ENCODE measurements around the gene PGGHG. TPM values are rescaled to one million over a fixed set of nuclear protein-coding genes. Genes with fewer than 3 reads are reported as not detected.
"Not testable (repeated sequence)": the region's sequence is repeated elsewhere in the genome, so short reads cannot be mapped to it uniquely, and the experiment has no call there.

PGGHG gene
- total and polyA plus RNA-seq, 7 donors: 1.6 to 68.0 (median 13.0) TPM

DNA sequence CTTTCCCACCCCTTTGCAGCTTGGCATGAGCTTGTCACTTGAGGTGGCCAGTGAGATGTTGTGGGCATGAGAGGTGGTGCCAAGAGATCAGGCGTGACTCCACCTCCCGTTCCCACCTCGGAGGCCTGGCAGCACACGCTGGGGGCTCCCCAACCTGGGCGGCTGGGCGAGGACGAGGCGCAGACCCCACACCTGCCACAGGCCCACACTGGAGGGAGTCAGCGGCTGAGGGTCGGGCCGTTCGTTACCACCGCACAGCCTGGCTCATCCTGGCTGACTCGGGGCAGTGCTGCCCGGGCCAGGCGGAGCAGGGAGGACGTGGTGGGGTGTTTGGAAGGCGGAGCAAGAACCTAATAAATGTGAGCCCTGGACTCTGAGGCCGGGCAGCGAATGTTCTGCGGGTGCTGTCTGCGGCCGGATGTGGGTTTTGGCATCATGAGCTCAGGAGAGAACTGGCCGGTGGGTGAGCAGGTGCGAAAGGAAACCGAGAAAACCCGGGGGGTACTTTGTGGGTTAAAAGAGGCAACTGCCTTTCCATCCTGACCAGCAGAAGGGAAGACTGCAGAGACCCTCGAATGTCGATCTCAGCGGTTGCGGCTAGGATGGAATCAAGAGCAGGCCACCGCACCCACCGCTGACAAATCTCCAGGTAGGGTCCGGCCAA is 41.9 kb downstream of the PGGHG start:
- WGBS, 2 donors: 68 to 84% methylated on average over 34 of the region's 34 CpGs
- DNase-seq: peak; percentile 60
- no peaks in the 10 kb centered on the region for H3K9me3 ChIP-seq
- H3K36me3 ChIP-seq: no peaks in the 10 kb centered on the region
- intact Hi-C loops (cut with DNase I): no loop called here
- H3K4me3 ChIP-seq: no peak overlapping the region
- H3K27ac ChIP-seq: no peak overlapping the region
- no peaks in the 10 kb centered on the region for H3K27me3 ChIP-seq
- peaks cover 0 to 29% (median 24%) of the 10 kb centered on the region in 4 donors for H3K4me1 ChIP-seq
- TF ChIP-seq POLR2AphosphoS5 (IDR thresholded peaks at IDR 0.05) (no peak), EP300 (IDR thresholded peaks at IDR 0.05) (no peak), POLR2A (IDR thresholded peaks at IDR 0.05) (no peak)
- TF ChIP-seq, protein P1, sequence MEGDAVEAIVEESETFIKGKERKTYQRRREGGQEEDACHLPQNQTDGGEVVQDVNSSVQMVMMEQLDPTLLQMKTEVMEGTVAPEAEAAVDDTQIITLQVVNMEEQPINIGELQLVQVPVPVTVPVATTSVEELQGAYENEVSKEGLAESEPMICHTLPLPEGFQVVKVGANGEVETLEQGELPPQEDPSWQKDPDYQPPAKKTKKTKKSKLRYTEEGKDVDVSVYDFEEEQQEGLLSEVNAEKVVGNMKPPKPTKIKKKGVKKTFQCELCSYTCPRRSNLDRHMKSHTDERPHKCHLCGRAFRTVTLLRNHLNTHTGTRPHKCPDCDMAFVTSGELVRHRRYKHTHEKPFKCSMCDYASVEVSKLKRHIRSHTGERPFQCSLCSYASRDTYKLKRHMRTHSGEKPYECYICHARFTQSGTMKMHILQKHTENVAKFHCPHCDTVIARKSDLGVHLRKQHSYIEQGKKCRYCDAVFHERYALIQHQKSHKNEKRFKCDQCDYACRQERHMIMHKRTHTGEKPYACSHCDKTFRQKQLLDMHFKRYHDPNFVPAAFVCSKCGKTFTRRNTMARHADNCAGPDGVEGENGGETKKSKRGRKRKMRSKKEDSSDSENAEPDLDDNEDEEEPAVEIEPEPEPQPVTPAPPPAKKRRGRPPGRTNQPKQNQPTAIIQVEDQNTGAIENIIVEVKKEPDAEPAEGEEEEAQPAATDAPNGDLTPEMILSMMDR (IDR thresholded peaks at IDR 0.05): no peak

DNA sequence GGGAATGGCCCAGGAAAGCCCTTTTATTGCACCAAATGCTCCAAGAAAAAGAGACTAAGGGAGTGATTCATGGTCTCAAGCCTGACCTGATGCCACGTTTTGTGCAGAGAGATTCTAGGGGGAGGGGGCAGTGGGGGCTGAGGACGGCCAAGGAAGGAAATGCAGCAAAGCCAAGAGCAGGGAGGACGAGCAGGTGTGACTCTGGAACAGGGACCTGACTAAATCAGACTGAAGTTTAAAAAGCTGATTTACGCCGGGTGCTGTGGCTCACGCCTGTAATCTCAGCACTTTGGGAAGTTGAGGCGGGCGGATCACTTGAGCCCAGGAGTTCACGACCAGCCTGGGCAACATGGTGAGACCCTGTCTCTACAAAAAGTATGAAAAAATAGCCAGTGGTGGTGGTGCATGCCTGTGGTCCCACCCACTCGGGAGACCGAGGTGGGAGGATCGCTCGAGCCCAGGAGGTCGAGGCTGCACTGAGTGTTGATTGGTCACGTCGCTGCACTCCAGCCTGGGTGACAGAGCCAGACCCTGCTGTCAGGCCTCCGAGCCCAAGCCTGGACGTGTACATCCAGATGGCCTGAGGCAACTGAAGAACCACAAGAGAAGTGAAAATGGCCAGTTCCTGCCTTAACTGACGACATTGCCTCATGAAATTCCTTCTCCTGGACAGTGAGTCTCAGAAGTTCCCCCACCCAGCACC is 42.6 kb downstream of the PGGHG start:
- no peaks in the 10 kb centered on the region for H3K36me3 ChIP-seq
- H3K9me3 ChIP-seq: no peaks in the 10 kb centered on the region
- 80 to 91% methylated on average over 19 of the region's 19 CpGs for WGBS, 2 donors
- TF ChIP-seq POLR2A (IDR thresholded peaks at IDR 0.05) (no peak), POLR2AphosphoS5 (IDR thresholded peaks at IDR 0.05) (no peak), EP300 (IDR thresholded peaks at IDR 0.05) (no peak)
- TF ChIP-seq, protein P1 (IDR thresholded peaks at IDR 0.05): no peak
- H3K27me3 ChIP-seq: no peaks in the 10 kb centered on the region
- peak; percentile 29 for DNase-seq
- no peak overlapping the region for H3K4me3 ChIP-seq
- H3K27ac ChIP-seq: no peak overlapping the region
- H3K4me1 ChIP-seq: peaks cover 0 to 29% (median 21%) of the 10 kb centered on the region in 4 donors
- intact Hi-C loops (cut with DNase I): no loop called here

DNA sequence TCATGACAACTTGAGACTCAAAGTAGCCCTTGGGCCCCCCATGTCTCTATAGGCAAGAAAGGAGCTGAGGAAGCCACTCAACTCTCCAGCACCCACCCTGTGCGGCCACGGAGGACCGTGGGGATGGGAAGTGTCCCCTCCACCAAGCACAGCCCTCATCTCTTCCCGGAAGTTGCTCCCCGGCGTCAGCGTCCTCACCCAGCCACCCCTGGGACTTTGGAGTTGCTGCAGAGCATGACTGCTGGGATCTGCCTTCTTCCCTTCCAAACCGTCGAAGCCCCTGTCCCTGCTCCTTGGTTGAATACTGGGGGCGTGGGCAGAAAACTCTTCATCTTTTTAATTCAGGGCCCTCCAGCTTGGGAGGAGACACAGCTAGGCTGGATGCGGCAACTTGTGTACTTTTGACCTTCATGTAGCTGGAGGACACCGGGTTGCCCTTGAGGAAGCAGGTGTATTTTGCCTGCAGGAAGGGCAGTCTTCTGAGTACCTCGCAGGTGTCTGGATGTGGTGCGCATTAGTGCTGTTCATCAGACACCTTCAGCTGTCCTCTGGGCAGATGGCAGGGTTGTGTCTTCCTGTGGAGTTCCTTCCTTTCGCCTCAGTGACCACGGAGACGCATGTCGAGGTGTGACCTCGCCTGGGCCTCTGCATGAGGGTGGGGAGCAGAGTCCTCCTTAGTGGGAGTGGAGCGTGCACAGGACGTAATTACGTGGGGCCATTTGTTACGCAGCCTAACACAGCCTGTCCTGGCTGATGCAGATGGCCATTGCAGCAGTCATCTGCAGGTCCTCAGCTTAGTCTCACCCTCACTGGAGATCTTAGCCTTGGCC is 43.9 kb downstream of the PGGHG start:
- WGBS, 2 donors: 89 to 91% methylated on average over 23 of the region's 23 CpGs
- TF ChIP-seq, protein P1 (IDR thresholded peaks at IDR 0.05): no peak
- no peak for TF ChIP-seq POLR2AphosphoS5 (IDR thresholded peaks at IDR 0.05)
- no peaks in the 10 kb centered on the region for H3K9me3 ChIP-seq
- no peaks in the 10 kb centered on the region for H3K36me3 ChIP-seq
- H3K27me3 ChIP-seq: no peaks in the 10 kb centered on the region
- no peak overlapping the region for H3K4me3 ChIP-seq
- intact Hi-C loops (cut with DNase I): no loop called here
- H3K27ac ChIP-seq: no peak overlapping the region
- peak; percentile 62 for DNase-seq
- peaks cover 0 to 19% (median 9%) of the 10 kb centered on the region in 4 donors for H3K4me1 ChIP-seq

DNA sequence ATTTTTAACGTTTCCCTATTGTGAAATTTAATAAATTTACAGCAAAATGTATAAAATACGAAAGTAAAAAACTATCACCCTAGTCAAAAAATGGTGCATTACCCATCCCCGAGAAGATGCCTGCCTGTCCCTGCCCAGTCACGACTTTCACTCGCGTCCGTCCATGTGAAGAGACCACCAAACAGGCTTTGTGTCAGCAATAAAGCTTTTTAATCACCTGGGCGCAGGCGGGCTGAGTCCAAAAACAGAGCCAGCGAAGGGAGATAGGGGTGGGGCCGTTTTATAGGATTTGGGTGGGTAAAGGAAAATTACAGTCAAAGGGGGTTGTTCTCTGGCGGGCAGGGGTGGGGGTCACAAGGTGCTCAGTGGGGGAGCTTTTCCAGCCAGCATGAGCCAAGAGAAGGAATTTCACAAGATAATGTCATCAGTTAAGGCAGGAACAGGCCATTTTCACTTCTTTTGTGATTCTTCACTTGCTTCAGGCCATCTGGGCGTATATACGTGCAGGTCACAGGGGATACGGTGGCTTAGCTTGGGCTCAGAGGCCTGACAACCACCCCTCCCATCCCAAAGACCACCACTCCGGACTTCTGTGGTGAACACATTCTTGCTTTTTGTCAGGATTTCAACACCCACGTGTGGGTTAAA is 44.8 kb downstream of the PGGHG start:
- H3K4me3 ChIP-seq; H3K27me3 ChIP-seq; H3K27ac ChIP-seq; intact Hi-C loops (cut with DNase I); H3K36me3 ChIP-seq; H3K9me3 ChIP-seq: not testable (repeated sequence)
- H3K4me1 ChIP-seq: peaks cover 0 to 15% (median 7%) of the 10 kb centered on the region in 4 donors
- DNase-seq: peak; percentile 48
- WGBS, 2 donors: 87 to 88% methylated on average over 17 of the region's 17 CpGs

Data from sigmoid colon (tissue), 7 donors.